Adrenal gland (tissue), 5 donors: ENCODE results near the gene STIP1.

Experiments used
- POLR2A ChIP-seq, 2 donors: fragments of 450-650 bp; IDR thresholded peaks; one replicate each; pipeline ENCODE4 v1.6.1; 2017; ENCODE audit warnings: antibody characterized with exemption in 2 of 2, mild to moderate bottlenecking in 2 of 2, moderate library complexity in 1 of 2
- TF ChIP-seq, protein P1 (sequence below), 6 experiments: fragments of 450-650 bp in 4 of 6; fragments of 200-600 bp in 2 of 6; sonication (generic) in 1 of 6; IDR thresholded peaks; 1 replicate in 5 of 6; 2 replicates in 1 of 6; pipeline versions ENCODE4 v1.5.1 to v1.8.0; 2016 to 2021; ENCODE audit warnings: antibody characterized with exemption in 6 of 6, mild to moderate bottlenecking in 2 of 6, moderate library complexity in 1 of 6
- donor health status: DM: no; HTN: no; CAD: no.

DNA sequence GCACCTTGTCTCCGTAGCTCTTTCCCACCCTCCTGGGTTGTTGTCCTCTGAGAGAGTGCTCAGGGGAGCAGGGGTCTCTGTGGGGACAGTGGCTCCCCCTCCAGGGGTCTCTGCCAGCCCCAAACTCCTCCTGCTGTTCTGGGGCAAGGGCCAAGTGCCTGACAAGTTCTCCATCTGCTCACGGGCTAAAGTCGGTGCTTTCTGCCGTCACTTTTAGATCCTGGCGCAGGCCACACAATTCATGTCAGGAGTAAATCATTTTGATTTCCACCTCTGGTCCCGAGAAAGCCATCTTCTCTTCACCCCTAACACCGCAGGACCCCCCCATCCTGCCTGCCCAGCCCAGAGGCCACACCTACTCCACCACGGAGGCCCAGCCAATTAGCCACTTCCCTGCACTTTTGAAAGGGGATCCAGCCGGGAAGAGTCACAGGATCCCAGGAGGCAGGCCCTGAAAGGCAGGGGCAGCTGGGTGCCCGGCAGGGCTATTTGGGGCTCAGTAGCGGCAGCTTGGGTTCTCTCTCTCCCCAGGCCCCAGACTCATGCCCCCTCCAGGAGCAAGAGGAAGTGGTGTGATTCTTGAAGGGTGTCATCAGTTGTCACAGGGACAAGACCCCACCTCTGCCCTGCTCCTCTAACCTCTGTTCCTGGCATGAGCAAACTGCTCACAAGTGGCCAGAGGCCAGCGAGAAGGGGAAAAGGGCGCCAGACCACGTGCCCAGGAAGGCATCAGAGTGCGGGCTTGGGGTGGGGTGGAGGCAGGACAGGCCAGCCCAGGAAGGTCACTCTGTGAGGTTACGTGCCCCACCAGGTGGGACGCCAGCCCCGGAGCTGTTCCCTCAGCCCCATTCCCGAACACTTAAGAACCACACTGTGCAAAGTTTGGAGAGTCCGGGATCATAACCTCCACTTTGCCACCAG lies 21.3 kb upstream of the STIP1 start:
- TF ChIP-seq, protein P1, sequence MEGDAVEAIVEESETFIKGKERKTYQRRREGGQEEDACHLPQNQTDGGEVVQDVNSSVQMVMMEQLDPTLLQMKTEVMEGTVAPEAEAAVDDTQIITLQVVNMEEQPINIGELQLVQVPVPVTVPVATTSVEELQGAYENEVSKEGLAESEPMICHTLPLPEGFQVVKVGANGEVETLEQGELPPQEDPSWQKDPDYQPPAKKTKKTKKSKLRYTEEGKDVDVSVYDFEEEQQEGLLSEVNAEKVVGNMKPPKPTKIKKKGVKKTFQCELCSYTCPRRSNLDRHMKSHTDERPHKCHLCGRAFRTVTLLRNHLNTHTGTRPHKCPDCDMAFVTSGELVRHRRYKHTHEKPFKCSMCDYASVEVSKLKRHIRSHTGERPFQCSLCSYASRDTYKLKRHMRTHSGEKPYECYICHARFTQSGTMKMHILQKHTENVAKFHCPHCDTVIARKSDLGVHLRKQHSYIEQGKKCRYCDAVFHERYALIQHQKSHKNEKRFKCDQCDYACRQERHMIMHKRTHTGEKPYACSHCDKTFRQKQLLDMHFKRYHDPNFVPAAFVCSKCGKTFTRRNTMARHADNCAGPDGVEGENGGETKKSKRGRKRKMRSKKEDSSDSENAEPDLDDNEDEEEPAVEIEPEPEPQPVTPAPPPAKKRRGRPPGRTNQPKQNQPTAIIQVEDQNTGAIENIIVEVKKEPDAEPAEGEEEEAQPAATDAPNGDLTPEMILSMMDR (IDR thresholded peaks at IDR 0.05): no peak
- TF ChIP-seq POLR2A (IDR thresholded peaks at IDR 0.05): peak in 1 of 2 donors; percentile 5
